ENCODE data around the gene CSTF1.

DNA sequence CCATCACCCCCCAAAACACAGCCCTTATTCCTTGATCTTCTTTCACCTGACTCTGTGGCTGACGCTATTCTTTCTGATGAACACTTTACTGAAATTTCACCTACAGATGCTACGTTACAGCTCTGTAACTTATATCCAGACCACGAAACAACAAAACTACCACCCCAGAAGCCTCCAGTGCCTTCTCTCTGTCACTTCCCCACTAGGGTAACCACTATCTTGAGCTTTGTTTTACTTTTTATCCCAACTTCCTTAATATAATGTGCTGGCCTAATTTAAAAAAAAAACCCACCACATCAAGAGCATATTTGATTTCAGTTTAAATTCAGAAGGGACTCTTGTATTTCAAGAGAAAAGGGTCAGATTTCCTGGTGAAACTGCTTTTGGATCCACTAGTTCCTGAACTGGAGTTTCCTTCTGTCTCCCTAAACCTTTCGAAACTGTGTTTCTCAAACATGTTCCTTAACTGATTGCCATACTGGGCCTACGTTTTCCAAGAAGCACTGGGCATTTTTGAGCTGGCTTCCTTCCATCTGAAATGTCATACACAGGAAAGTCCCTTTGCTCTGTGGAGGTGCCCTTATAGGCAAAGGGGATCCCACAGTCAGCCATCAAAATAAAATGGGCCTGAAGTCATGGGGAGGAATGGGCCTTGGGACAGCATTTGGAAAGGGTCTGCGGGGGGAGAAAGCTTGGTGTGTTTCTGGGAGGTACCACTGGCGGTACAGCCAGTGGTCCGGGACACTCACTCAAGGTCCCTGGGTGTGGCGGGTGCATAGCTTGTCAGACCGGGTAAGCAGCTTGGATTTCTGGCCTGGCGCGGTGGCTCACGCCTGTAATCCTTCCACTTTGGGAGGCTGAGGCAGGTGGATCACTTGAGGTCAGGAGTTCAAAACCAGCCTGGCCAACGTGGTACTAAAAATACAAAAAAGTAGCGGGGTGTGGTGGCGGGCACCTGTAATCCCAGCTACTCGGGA, 50.2 kb downstream of the CSTF1 start:
- TF ChIP-seq, protein P1, sequence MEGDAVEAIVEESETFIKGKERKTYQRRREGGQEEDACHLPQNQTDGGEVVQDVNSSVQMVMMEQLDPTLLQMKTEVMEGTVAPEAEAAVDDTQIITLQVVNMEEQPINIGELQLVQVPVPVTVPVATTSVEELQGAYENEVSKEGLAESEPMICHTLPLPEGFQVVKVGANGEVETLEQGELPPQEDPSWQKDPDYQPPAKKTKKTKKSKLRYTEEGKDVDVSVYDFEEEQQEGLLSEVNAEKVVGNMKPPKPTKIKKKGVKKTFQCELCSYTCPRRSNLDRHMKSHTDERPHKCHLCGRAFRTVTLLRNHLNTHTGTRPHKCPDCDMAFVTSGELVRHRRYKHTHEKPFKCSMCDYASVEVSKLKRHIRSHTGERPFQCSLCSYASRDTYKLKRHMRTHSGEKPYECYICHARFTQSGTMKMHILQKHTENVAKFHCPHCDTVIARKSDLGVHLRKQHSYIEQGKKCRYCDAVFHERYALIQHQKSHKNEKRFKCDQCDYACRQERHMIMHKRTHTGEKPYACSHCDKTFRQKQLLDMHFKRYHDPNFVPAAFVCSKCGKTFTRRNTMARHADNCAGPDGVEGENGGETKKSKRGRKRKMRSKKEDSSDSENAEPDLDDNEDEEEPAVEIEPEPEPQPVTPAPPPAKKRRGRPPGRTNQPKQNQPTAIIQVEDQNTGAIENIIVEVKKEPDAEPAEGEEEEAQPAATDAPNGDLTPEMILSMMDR (IDR thresholded peaks at IDR 0.05), result no peak
- TF ChIP-seq POLR2A (IDR thresholded peaks at IDR 0.05), result no peak

Data from testis (tissue), 2 donors.